ENCODE data around the gene SLC27A5. TPM values are rescaled to one million over a fixed set of nuclear protein-coding genes. Genes with fewer than 3 reads are reported as not detected.

Gene SLC27A5
- total and polyA plus RNA-seq, 11 donors, result 1.8 to 9.1 (median 3.7) TPM

DNA sequence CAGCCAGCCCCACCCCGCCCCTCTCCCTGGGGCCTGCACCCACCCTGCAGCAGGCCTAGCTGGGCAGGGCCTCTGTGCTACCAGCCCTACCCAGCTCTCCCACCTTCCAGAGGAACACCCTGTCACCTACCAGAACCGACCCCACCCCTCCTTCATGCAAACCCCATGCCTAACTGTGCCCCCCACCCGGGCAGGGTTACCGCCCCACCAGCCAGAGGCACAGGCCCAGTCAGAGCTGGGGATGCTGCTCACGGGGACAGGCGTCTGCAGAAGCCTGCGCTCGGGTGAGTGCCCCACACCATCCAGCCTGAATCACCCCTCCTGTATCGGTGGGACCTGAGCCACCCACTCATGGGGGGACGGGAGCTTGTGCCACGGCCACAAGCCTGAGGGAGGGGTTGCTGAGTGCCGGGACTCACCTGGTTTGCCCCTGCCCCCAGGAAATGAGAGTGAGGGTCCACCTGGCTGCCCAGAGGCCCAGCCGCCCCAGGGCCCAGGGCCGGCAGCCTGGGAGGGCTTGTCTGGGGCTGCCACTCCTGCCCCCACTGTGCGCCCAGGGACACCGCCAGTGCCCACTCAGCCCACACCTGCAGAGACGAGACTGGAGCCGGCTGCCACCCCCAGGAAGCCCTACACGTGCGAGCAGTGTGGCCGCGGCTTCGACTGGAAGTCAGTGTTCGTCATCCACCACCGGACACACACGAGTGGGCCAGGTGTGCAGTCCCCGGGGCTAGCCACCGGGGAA, 31.9 kb downstream of the SLC27A5 start:
- Histone ChIP-seq H3K27me3 (no peaks in the 10 kb centered on the region), H3K4me1 (peaks cover 0 to 19% (median 12%) of the 10 kb centered on the region in 12 donors), H3K36me3 (peaks cover 0 to 24% (median 10%) of the 10 kb centered on the region in 9 donors), H3K9me3 (no peaks in the 10 kb centered on the region), H3K27ac (no peak overlapping the region), H3K4me3 (no peak overlapping the region)
- 86 to 92% (median 90%) methylated on average over 6 to 28 of the region's 28 CpGs for WGBS, 4 donors
- intact Hi-C loops (cut with DNase I), result no loop called here
- TF ChIP-seq, protein P1, sequence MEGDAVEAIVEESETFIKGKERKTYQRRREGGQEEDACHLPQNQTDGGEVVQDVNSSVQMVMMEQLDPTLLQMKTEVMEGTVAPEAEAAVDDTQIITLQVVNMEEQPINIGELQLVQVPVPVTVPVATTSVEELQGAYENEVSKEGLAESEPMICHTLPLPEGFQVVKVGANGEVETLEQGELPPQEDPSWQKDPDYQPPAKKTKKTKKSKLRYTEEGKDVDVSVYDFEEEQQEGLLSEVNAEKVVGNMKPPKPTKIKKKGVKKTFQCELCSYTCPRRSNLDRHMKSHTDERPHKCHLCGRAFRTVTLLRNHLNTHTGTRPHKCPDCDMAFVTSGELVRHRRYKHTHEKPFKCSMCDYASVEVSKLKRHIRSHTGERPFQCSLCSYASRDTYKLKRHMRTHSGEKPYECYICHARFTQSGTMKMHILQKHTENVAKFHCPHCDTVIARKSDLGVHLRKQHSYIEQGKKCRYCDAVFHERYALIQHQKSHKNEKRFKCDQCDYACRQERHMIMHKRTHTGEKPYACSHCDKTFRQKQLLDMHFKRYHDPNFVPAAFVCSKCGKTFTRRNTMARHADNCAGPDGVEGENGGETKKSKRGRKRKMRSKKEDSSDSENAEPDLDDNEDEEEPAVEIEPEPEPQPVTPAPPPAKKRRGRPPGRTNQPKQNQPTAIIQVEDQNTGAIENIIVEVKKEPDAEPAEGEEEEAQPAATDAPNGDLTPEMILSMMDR (IDR thresholded peaks at IDR 0.05), result no peak
- TF ChIP-seq POLR2A (IDR thresholded peaks at IDR 0.05), result no peak
- no peak for DNase-seq
- ATAC-seq, result no peak

DNA sequence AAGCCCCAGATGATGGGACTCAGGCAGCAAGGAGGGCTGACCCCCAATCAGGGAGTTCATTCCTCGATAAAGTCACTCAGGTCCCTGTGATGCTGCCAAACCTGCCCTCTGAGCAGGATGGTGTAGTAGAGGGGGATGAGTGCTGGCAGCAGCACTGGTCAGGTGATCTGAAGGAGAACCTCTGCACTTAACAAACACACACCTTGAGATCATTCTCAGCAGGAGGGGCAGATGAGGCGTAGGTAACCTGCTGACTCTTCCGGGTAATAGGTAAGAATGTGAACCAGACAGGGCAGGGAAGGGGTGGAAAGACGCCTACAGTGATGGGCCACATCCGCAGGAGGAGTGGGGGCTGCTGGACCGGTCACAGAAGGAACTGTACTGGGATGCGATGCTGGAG, 32.5 kb downstream of the SLC27A5 start:
- Histone ChIP-seq H3K27ac (no peak overlapping the region), H3K36me3 (peaks cover 0 to 24% (median 10%) of the 10 kb centered on the region in 9 donors), H3K27me3 (no peaks in the 10 kb centered on the region), H3K4me1 (peaks cover 0 to 25% (median 14%) of the 10 kb centered on the region in 12 donors), H3K9me3 (no peaks in the 10 kb centered on the region), H3K4me3 (no peak overlapping the region)
- ATAC-seq, result no peak
- TF ChIP-seq, protein P1 (IDR thresholded peaks at IDR 0.05), result no peak
- TF ChIP-seq POLR2A (IDR thresholded peaks at IDR 0.05), result no peak
- WGBS, 4 donors, result 86 to 96% (median 93%) methylated on average over 7 of the region's 7 CpGs
- no peak for DNase-seq
- intact Hi-C loops (cut with DNase I), result no loop called here

DNA sequence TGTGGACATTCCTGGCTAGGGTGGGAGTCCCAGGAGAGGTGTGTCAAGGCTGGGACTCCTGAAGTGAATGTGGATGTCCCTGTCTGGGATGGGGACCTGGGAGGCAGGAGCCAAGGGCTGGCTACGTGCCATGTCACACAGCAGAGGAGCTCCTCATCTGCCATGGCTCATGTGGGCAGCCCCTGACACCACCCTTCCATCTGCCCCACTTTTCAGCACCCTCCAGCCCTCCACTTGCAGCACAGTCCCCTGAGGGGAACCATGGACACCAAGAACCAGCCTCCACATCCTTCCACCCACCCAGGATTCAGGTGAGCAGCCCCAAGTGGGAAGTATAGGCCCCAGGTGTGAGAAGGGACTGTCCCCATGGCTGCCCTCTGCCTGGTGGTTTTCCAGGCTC, 33.9 kb downstream of the SLC27A5 start:
- no peak for TF ChIP-seq POLR2A (IDR thresholded peaks at IDR 0.05)
- TF ChIP-seq, protein P1 (IDR thresholded peaks at IDR 0.05), result no peak
- Histone ChIP-seq H3K4me3 (no peak overlapping the region), H3K9me3 (no peaks in the 10 kb centered on the region), H3K27ac (peak overlapping the region in 1 of 12 donors; percentile 86), H3K27me3 (no peaks in the 10 kb centered on the region), H3K36me3 (peaks cover 0 to 33% (median 18%) of the 10 kb centered on the region in 9 donors), H3K4me1 (peaks cover 0 to 25% (median 14%) of the 10 kb centered on the region in 12 donors)
- DNase-seq (no peak), ATAC-seq (no peak)
- intact Hi-C loops (cut with DNase I), result no loop called here
- 75 to 96% (median 88%) methylated on average over 1 of the region's 1 CpG for WGBS, 4 donors

DNA sequence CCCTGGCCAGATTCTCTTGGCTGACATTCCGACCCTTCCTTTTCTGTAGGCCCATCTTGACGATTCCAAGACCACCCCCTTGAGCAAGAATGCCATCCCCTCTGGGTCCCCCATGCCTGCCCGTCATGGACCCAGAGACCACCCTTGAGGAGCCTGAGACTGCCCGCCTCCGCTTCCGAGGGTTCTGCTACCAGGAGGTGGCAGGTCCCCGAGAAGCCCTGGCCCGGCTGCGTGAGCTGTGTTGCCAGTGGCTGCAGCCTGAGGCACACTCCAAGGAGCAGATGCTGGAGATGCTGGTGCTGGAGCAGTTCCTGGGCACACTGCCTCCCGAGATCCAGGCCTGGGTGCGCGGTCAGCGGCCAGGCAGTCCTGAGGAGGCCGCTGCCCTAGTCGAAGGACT, 34.7 kb downstream of the SLC27A5 start:
- no peak for ATAC-seq
- TF ChIP-seq, protein P1 (IDR thresholded peaks at IDR 0.05), result no peak
- TF ChIP-seq POLR2A (IDR thresholded peaks at IDR 0.05), result no peak

More for the DNA sequence above, 34.7 kb downstream of the SLC27A5 start:
- WGBS, 4 donors, result 80 to 87% (median 86%) methylated on average over 9 to 15 of the region's 15 CpGs
- Histone ChIP-seq H3K4me3 (peak overlapping the region in 5 of 12 donors; percentile 72 to 87 (median 82)), H3K9me3 (no peaks in the 10 kb centered on the region), H3K27me3 (no peaks in the 10 kb centered on the region), H3K36me3 (peaks cover 0 to 40% (median 25%) of the 10 kb centered on the region in 9 donors), H3K27ac (peak overlapping the region in 9 of 12 donors; percentile 85 to 93 (median 90)), H3K4me1 (peaks cover 0 to 25% (median 14%) of the 10 kb centered on the region in 12 donors)
- peak in 1 of 5 donors; percentile 42 for DNase-seq
- intact Hi-C loops (cut with DNase I), result no loop called here

Measured in heart left ventricle (tissue), 16 donors.